GM12892 (cell line): ENCODE measurements around the gene C4orf51.

ENCODE experiments used
- POLR2A ChIP-seq: IDR thresholded peaks from 2 replicates; pipeline ENCODE4 v1.6.1; 2011; ENCODE audit warnings: low read depth, low read length, control low read depth
- POLR2AphosphoS5 ChIP-seq: IDR thresholded peaks from 2 replicates; pipeline ENCODE4 v1.6.1; 2011; ENCODE audit warnings: low read depth, low read length, control low read depth
- TAF1 ChIP-seq: IDR thresholded peaks from 2 replicates; pipeline ENCODE4 v1.6.1; 2011; ENCODE audit warnings: low read depth, mild to moderate bottlenecking, control low read depth, low read length, borderline replicate concordance

- TF ChIP-seq POLR2A (no peak), POLR2AphosphoS5 (no peak), TAF1 (no peak)
Measured at GRCh38 chr4:145779319-145779801, 99.4 kb downstream of the C4orf51 start.
